H1 (cell line): ENCODE results near the gene KCNG3. TPM values are rescaled to one million over a fixed set of nuclear protein-coding genes. Genes with fewer than 3 reads are reported as not detected.

ENCODE experiments used
- BRCA1 ChIP-seq: IDR thresholded peaks from 2 replicates; pipeline ENCODE4 v1.6.1; 2012; ENCODE audit warnings: low read depth, low read length, improper control_type of control experiment
- CBX8 ChIP-seq: fragments of 300-800, 300-1000 bp; sonication (generic); IDR thresholded peaks from 2 replicates; pipeline ENCODE4 v1.7.1; 2016; ENCODE audit warnings: low read depth, low read length, borderline replicate concordance
- CREB1 ChIP-seq: IDR thresholded peaks from 2 replicates; pipeline ENCODE4 v1.6.1; 2012; ENCODE audit warnings: inconsistent platforms
- HDAC2 ChIP-seq, 2 experiments: fragments of 300-600 bp in 1 of 2; sonication (generic) in 1 of 2; IDR thresholded peaks; 2 replicates each; pipeline ENCODE4 v1.6.1; 2011 to 2012; ENCODE audit warnings: low read depth in 2 of 2, low read length in 2 of 2, mild to moderate bottlenecking in 2 of 2, moderate library complexity in 2 of 2, borderline replicate concordance in 1 of 2, inconsistent platforms in 1 of 2
- JUN ChIP-seq: IDR thresholded peaks from 2 replicates; pipeline ENCODE4 v1.6.1; 2011; ENCODE audit warnings: low read depth, mild to moderate bottlenecking, improper control_type of control experiment, low read length
- TEAD4 ChIP-seq: IDR thresholded peaks from 2 replicates; pipeline ENCODE4 v1.6.1; 2012; ENCODE audit warnings: low read depth, low read length, inconsistent platforms, mixed read lengths
- ZNF274 ChIP-seq: IDR thresholded peaks from 2 replicates; pipeline ENCODE4 v1.7.0; 2012; ENCODE audit warnings: low read length, borderline replicate concordance; ENCODE audit errors: extremely low read depth
- polyA plus RNA-seq, 7 experiments: library from polyadenylated mRNA; depleted of rRNA in 3 of 7; stranded (reverse) in 5 of 7; unstranded in 2 of 7; fragments of >200 nt in 5 of 7; fragments of 200-250 nt in 2 of 7; gene quantifications; 1 replicate in 5 of 7; 2 replicates in 1 of 7; 4 replicates in 1 of 7; pipeline versions ENCODE4 v1.2.1 to v1.2.3, GENCODE V29; 2011 to 2013; ENCODE audit warnings: missing spikeins in 2 of 7, mixed read lengths in 2 of 7
- total RNA-seq: library from RNA; stranded (reverse); fragmentation: NEBNext Ultra II Directional; extraction: Animal tissue kit (Norgen Biotek cat#: 25700); gene quantifications from 2 replicates; pipeline ENCODE4 v1.2.1, GENCODE V29; 2021

KCNG3 gene
- total and polyA plus RNA-seq, 2 of the 8 experiments (the other 6 are each of a cell fraction or from before 2014, with no cell fraction given) = 8.1 to 21.3 TPM

- TF ChIP-seq TEAD4 (no peak), BRCA1 (no peak), CBX8 (no peak), ZNF274 (no peak), HDAC2 (IDR thresholded peaks at IDR 0.05; ENCODE audit: borderline replicate concordance in 1 of 2, low read depth in 2 of 2, low read length in 2 of 2) (no peak), JUN (no peak), CREB1 (no peak)
- TF ChIP-seq, all 59 proteins: peak for 0
These were observed 82.9 kb downstream of the KCNG3 start (continued) for GRCh38 chr2:42410742-42411514.
